ENCODE measurements around the gene DGAT2L6. TPM values are rescaled to one million over a fixed set of nuclear protein-coding genes. Genes with fewer than 3 reads are reported as not detected.

Gene DGAT2L6
- total RNA-seq, 2 donors from 2014 or later = not detected

Other genes starting within 250 kb of the DGAT2L6 start
- gene AWAT2, start 127.5 kb upstream of the DGAT2L6 start, total RNA-seq = not detected
- not detected for gene OTUD6A, start 115.0 kb upstream of the DGAT2L6 start, total RNA-seq
- gene IGBP1, start 44.0 kb upstream of the DGAT2L6 start, total RNA-seq = 10 to 100 TPM; 24.2 to 30.9 TPM
- not detected for gene AWAT1, start 57.2 kb downstream of the DGAT2L6 start, total RNA-seq
- gene P2RY4, start 82.7 kb downstream of the DGAT2L6 start, total RNA-seq = under 1 TPM; 0.32 to 0.57 TPM
- gene ARR3, start 90.9 kb downstream of the DGAT2L6 start, total RNA-seq = not detected
- gene RAB41, start 104.7 kb downstream of the DGAT2L6 start, total RNA-seq = not detected
- 10 to 100 TPM; 22.9 to 27.0 TPM for gene PDZD11, start 112.4 kb downstream of the DGAT2L6 start, total RNA-seq
- gene KIF4A, start 112.6 kb downstream of the DGAT2L6 start, total RNA-seq = under 1 TPM; 0.10 to 0.37 TPM
- not detected for gene GDPD2, start 245.8 kb downstream of the DGAT2L6 start, total RNA-seq

Data from posterior vena cava (tissue), 2 donors.